ENCODE measurements around the gene XIRP2.

- no peak for TF ChIP-seq CTCF (IDR thresholded peaks at IDR 0.05)
- TF ChIP-seq ZFX (IDR thresholded peaks at IDR 0.05; ENCODE audit: borderline replicate concordance): no peak
These were observed 376.7 kb downstream of the XIRP2 start for GRCh38 chr2:167265004-167265403.
